GM20000 (cell line): Measurements from ENCODE around the gene SYCP3.
"Not testable (repeated sequence)": the region's sequence is repeated elsewhere in the genome, so short reads cannot be mapped to it uniquely, and the experiment has no call there.

Experiments
- DNase-seq: peaks from one replicate; pipeline ENCODE4 v3.0.0; 2012; ENCODE audit warnings: low spot score
- TF ChIP-seq, protein P1 (sequence below): IDR thresholded peaks from 2 replicates; pipeline ENCODE4 v1.5.1; 2012; ENCODE audit warnings: mild to moderate bottlenecking, control low read depth; ENCODE audit errors: extremely low read depth, missing control alignments

SYCP3 gene

DNA sequence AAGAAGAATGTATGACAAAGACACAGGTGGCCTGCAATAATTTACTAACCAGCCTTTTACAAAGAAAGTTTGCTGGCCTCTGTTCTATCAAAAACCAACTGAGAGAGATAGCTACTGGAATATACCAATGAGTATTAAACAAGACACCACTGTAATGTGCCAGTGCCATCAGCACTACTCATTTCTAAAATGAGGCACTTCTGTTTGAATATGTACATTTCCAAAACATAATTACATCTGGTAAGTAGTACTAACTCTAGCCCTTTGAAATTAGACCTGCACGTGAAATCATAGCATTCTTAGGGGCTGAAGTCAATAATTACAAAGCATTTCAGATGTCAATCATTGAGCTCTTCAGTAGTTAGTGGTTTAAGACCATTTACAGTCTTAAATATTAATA is 6.9 kb upstream of the SYCP3 start:
- TF ChIP-seq, protein P1, sequence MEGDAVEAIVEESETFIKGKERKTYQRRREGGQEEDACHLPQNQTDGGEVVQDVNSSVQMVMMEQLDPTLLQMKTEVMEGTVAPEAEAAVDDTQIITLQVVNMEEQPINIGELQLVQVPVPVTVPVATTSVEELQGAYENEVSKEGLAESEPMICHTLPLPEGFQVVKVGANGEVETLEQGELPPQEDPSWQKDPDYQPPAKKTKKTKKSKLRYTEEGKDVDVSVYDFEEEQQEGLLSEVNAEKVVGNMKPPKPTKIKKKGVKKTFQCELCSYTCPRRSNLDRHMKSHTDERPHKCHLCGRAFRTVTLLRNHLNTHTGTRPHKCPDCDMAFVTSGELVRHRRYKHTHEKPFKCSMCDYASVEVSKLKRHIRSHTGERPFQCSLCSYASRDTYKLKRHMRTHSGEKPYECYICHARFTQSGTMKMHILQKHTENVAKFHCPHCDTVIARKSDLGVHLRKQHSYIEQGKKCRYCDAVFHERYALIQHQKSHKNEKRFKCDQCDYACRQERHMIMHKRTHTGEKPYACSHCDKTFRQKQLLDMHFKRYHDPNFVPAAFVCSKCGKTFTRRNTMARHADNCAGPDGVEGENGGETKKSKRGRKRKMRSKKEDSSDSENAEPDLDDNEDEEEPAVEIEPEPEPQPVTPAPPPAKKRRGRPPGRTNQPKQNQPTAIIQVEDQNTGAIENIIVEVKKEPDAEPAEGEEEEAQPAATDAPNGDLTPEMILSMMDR = no peak
- no peak for DNase-seq

DNA sequence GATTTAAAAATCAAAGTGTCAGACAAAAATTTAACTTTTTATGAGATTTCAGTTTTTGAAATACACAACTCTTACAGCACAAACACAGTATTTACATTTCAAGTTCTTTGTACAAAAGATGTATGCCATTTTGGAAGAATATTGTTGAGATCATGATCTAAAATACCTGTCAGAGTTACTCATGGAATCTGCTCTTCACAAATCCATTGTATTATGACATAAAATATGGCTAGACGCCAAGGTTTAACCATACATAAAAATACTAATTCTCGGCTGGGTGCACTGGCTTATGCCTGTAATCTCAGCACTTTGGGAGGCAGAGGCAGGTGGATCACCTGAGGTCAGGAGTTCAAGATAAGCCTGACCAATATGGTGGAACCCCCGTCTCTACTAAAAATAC is 6.2 kb upstream of the SYCP3 start:
- no peak for DNase-seq
- TF ChIP-seq, protein P1 = no peak

DNA sequence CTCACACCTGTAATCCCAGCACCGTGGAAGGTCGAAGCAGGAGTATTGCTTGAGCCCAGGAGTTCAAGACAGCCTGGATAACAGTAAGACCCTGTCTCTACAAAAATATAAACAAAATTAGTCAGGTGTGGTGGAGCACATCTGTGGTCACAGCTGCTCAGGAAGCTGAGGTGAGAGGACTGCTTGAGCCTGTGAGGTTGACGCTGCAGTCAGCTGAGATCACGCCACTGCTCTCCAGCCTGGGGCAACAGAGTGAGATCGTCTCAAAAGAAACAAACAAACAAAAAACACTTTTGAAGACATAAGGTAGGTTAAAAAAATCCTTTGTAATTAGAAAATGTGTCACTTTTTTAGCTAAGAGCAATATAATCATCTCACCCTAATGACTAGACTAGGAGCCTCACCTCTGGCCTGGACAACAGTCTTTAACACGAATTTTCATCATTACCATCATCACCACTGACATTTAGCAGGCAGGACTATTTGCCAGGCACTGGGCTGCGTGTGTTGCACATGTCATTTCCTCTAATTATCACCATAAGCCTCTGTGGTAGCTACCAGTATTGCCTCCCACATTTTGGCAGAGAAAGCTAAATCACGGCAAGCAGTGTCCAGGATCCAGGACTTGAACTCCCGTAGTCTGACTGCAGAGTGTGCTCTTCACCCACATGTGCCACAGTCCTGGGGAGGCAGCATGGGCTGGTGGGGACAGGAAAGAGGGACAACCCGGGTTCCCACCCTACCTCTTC is 4.6 kb upstream of the SYCP3 start:
- DNase-seq = peak; percentile 49
- TF ChIP-seq, protein P1 = no peak

DNA sequence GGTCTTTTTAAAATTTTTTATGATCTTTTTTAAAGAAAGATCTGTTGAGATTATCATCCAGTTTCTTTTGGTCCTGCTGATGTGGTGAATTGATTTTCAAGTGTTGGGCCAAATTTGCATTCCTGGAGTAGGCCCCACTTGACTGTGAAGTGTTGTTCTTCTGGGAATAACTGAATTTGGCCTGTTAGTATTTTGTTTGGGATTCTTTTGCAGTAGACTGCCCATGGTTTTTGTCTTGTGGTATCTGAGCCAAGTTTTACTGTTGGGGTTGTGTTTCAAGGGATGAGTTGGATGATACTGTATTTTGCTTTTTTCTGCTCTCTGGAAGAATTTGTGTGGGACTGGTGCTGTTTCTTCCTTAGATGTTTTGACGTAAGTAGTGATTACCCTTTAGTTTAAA is 4.0 kb upstream of the SYCP3 start:
- no peak for DNase-seq
- TF ChIP-seq, protein P1 = no peak

DNA sequence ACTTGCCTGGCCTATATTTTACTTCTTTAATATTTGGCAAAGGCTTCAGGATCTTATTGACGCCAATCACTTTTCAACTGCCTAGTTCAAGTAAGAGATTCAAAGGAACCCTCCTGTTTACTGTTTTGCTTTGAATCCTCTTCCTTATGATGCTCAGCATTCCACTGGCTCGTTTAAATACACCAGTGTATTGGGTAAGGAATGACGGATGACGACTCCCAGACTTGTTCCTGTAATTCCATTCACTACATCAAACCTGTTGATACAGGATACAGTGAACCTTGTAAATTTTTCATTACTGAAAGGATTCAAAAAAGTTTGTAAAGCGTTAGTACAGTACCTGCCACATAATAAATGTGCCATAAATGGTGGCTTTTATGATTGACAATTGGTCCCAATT is 1.7 kb upstream of the SYCP3 start:
- DNase-seq = no peak
- TF ChIP-seq, protein P1 = no peak

DNA sequence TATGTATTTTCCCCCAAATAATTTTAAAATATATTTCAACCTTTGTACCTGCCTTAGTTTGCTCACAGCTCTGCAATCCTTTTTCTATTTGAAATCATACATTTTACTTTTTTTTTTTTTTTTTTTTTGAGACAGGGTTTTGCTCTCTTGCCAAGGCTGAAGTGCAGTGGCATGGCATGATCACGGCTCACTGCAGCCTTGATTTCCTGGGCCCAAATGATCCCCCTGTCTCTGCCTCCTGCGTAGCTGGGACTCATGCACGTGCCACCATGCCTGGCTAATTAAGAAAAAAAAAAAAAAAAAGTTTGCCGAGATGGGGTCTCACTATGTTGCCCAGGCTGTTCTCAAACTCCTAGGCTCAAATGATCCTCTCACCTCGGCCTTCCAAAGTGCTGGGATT is 1.3 kb upstream of the SYCP3 start:
- DNase-seq = no peak
- TF ChIP-seq, protein P1 = no peak

DNA sequence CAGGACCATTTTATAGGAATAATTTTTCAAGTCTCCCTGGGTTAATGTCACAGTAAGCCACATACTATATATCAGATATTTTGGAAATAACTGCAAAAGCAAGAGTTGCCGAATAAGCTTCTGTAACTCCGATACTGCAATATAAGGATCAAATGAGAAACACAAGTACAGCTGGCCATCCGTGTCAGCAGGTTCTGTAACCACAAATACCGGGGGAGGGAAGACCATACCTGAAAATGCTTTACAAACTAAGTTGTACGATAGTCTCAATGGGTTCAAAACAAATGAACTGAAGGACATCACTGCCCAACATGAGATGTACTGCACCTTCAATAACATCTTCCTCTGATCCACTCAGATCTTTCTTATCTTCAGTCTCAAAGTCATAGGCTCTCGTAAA is 1.8 kb downstream of the SYCP3 start:
- TF ChIP-seq, protein P1 = no peak
- DNase-seq = no peak

DNA sequence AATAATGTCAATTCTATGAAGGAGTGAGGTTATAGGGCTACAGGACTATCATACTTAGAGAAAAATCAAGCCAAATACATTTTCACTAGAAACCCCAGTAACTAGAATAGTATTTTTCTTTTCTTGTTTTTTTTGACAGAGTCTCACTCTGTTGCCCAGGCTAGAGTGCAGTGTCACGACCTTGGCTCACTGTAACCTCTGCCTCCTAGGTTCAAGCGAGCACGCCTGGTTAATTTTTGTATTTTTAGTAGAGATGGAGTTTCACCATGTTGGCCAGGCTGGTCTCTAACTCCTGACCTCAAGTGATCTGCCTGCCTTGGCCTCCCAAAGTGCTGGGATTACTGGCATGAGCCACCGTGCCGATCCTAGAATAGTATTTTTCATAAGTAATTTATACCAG is 4.8 kb downstream of the SYCP3 start:
- not testable (repeated sequence) for DNase-seq
